GM21360 (cell line): Measurements from ENCODE around the gene TLX3.
"Not testable (repeated sequence)": the region's sequence is repeated elsewhere in the genome, so short reads cannot be mapped to it uniquely, and the experiment has no call there.

ENCODE experiments used
- ATAC-seq: cut with Tn5 transposase; IDR thresholded peaks from one replicate; pipeline ENCODE4 v1.9.1; 2021; ENCODE audit warnings: mild to moderate bottlenecking, moderate library complexity; ENCODE audit not compliant: unreplicated experiment

Gene TLX3

GRCh38 chr5:171308453-171309275, at the start of gene TLX3:
TLX3 (plus strand) TSS chr5:171309248; CDS start chr5:171309366, 118 bp downstream.
- no peak for ATAC-seq

DNA sequence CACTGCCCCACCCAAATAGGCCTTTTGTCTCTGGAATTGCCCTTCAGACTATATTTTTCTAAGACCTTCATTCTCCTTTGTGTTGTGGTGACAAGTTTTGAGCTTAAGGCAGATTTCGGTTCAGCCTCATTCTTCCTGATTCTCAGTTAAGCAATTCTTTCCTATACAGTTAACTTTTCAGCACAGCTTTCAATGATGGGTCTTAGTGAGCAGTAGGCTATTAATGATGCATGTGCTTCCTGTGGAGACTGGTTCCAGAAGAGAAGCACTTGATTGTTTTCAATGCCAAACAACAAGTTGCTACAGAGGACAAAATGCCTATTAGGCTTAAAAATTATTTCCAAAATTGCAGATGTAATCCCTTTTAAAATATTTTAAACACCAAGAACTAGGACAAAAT, 47.7 kb upstream of the TLX3 start:
- ATAC-seq = no peak

- no peak for ATAC-seq
These were observed 47.1 kb upstream of the TLX3 start for GRCh38 chr5:171261904-171262303.

DNA sequence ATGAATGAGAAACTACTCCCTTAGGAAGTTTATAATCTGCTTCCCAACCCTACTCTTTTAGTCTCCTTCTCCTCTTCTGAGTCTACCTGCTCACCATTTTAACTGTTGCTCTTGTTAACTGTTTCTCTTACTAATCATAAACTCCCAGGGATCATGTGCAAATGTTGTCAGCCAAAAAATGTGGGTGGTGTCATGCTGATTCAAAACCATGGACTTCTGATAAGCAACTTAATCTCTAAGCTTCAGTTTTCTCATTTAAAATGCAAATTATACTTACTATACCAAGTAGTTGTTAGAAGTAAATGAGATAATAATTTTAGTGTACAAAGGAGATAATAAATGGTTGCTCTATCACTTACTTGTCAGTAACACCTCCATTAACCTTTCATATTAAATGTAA, 45.9 kb upstream of the TLX3 start:
- ATAC-seq = no peak

- ATAC-seq = no peak
These were observed 44.2 kb upstream of the TLX3 start for GRCh38 chr5:171264843-171265242.

- ATAC-seq = no peak
These were observed 40.1 kb upstream of the TLX3 start for GRCh38 chr5:171268700-171269620.

- ATAC-seq = no peak
These were observed 39.3 kb upstream of the TLX3 start for GRCh38 chr5:171269717-171270116.

DNA sequence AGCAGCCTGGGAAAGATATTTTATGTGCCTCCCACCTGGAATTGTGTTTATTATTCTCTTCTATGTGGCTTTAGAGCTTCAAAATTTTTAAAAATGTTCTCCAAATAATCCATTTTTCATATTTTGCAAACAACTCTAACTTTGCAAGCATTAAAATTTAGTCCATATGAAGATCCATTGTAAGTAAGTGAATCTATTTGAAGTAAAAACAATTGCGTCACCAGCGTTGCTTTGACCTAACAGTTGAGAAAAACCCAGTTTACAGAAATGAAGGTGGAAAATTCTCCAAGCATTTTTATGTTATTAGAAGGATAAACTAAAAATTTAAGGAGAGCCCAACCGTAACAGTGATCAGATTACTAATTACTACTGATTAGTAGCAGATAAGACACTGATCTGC, 38.9 kb upstream of the TLX3 start:
- no peak for ATAC-seq

- ATAC-seq = no peak
These were observed 37.2 kb upstream of the TLX3 start for GRCh38 chr5:171271798-171272197.

GRCh38 chr5:171272996-171273970, 35.8 kb upstream of the TLX3 start:
- ATAC-seq = no peak

GRCh38 chr5:171275841-171276544, 33.1 kb upstream of the TLX3 start:
- ATAC-seq = no peak

- ATAC-seq = no peak
These were observed 25.3 kb upstream of the TLX3 start for GRCh38 chr5:171283753-171284152.

GRCh38 chr5:171285465-171285864, 23.6 kb upstream of the TLX3 start:
- ATAC-seq = no peak

GRCh38 chr5:171288066-171288465, 21.0 kb upstream of the TLX3 start:
- ATAC-seq = no peak

DNA sequence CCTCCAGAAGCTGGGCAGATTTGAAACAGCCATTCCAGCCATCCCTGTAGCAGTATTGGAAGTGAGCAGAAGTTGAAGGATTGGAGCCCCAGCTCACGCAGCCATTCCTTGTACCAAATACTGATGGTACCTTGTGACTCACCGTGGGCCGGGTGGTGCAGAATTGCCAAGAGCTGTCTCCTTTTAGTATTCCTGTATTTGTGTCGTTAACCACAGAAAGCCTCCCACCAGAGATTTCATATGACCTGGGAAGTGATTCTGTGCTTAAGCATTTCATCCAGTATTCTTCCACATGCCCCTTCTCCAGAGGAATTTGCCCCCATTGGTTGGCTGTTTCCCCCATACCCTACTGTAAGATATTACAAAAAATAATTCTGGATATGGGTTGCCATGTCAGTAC, 17.7 kb upstream of the TLX3 start:
- no peak for ATAC-seq

GRCh38 chr5:171295299-171295698, 13.7 kb upstream of the TLX3 start:
- ATAC-seq = no peak

DNA sequence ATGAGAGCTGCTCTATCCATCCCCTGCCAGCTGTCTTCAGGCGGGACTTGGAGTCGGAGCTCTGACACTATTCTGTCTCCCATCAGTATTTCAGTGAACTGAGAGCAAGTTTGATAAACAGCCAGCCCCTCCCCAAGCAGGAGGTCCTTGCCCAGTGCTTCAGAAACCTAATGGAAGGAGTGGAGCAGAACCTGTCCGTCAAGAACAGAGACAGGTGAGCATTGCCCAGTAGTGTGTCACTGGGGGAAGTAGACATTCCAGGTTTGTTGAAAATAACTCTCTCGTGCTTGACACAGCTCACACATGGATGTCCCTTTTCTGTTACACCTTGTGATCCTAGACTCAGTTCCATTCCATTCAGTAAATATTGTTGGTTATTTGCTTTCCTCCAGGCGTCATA, 13.2 kb upstream of the TLX3 start:
- ATAC-seq = no peak

DNA sequence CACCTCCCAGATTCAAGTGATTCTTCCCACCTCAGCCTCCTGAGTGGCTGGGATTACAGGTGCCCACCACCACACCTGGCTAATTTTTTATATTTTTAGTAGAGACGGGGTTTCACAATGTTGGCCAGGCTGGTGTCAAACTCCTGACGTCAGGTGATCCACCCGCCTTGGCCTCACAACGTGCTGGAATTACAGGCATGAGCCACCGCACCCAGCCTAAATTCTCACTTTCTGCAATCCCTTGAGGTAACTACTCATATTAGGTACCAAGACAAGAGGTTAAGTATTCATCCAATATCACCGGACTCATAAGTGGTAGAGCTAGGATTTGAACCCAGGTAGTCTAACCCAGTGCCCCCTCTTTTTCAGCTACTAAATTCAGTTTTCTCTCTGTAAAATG, 11.1 kb upstream of the TLX3 start:
- not testable (repeated sequence) for ATAC-seq

DNA sequence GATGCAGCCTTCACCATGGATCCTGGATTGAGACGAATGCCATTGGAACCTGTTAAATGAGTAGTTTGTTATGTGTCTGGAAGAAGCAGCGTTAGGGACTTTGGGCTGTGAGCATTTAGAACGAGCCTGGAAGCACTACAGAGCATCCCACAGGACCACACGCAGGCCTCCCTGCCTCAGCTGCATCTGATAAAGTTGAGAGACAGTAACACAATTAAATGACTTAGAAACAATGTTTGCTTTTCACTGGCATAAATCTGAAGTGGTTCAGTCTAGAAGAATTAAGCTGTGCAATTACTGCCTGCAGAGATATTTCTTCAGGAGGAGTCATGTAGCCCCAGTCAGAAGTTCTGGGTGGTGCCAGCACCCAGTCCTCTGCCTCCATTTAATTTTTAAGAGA, 9.8 kb upstream of the TLX3 start:
- ATAC-seq = no peak

DNA sequence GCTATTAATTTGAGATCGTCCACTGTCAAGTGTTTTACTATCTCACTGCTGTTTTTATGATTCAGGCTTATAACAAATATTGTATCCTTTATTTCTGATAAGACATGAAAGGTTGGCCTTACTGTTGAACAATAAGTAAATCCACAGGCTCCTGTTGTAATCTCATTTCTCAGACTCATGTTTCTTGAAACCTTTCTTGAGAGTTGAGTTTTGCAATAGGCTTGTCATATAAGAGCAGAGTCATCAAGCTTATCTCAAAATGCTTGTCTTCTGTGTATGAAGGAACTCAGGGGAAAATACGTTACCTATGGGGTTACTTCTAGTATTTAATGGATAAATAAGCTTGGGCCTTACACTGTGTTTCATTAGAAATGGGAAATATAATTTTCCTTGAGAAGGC, 9.2 kb upstream of the TLX3 start:
- no peak for ATAC-seq
